ENCODE measurements around the gene CAMK2D. TPM values are rescaled to one million over a fixed set of nuclear protein-coding genes. Genes with fewer than 3 reads are reported as not detected.

CAMK2D gene
- total RNA-seq, 1 experiment from 2014 or later: 9.0 TPM

- H3K4me3 Mint-ChIP-seq: no peak overlapping the region
Observed at GRCh38 chr4:113472864-113473263, 288.7 kb downstream of the CAMK2D start.

More at GRCh38 chr4:113472864-113473263, 288.7 kb downstream of the CAMK2D start:
- no peak overlapping the region for H3K4ac ChIP-seq (ENCODE audit: low read depth, low read length)
- H3K14ac ChIP-seq (ENCODE audit: insufficient read depth, low read length): no peak overlapping the region
- H3K36me3 Mint-ChIP-seq (ENCODE audit: insufficient read depth in 1 of 3, low read depth in 3 of 3): peaks cover 7 to 16% (median 14%) of the 10 kb centered on the region in 3 experiments
- H2BK20ac ChIP-seq (ENCODE audit: low read depth, low read length, poor library complexity, severe bottlenecking): no peak overlapping the region
- H3K27ac Mint-ChIP-seq: no peak overlapping the region
- no peaks in the 10 kb centered on the region; the same call in 1 of the 2 replicates for H3K27me3 Mint-ChIP-seq (ENCODE audit: low read depth)
- H2AFZ ChIP-seq (ENCODE audit: low read length): no peak overlapping the region
- H4K5ac ChIP-seq (ENCODE audit: insufficient read length, low read depth, low read length): no peak overlapping the region
- no peak overlapping the region for H3K9ac ChIP-seq (ENCODE audit: extremely low read depth, insufficient read length, low read length)
- no peaks in the 10 kb centered on the region for H4K20me1 ChIP-seq (ENCODE audit: control insufficient read depth, insufficient read depth, insufficient read length)
- peaks cover 24% of the 10 kb centered on the region in 2 experiments for H3K4me1 Mint-ChIP-seq
- no peak for DNase-seq
- H3T11ph ChIP-seq (ENCODE audit: low read length): no peak overlapping the region
- H4K8ac ChIP-seq (replicated peaks; ENCODE audit: insufficient read length, low read depth, low read length): no peak overlapping the region
- no peak overlapping the region for H2BK15ac ChIP-seq (ENCODE audit: low read depth, low read length)
- no peaks in the 10 kb centered on the region for H3K23me2 ChIP-seq (ENCODE audit: insufficient read length, low read depth, low read length, poor library complexity, severe bottlenecking)
- no peak overlapping the region for H4K91ac ChIP-seq (ENCODE audit: insufficient read length, low read depth, low read length)
- H3K4me1 ChIP-seq (ENCODE audit: insufficient read depth, low read length): peaks cover 3% of the 10 kb centered on the region; the same call in 1 of the 2 replicates
- no peak overlapping the region for H2AK5ac ChIP-seq (ENCODE audit: insufficient read length, low read length)
- no CpG with 5 or more reads among the region's 1 CpG for WGBS (ENCODE audit: extremely low coverage, insufficient read length, low lambda C conversion rate)
- no peak for TF ChIP-seq CTCF (conservative IDR thresholded peaks at IDR 0.05)
- no peak overlapping the region for H3K27ac ChIP-seq (ENCODE audit: insufficient read length, low read depth, low read length)
- no peak overlapping the region for H2BK5ac ChIP-seq (ENCODE audit: insufficient read length, low read length)
- no peak overlapping the region for H3K23ac ChIP-seq (ENCODE audit: insufficient read length, low read depth, low read length)
- H3K56ac ChIP-seq (ENCODE audit: insufficient read length, low read depth, low read length): no peak overlapping the region
- H3K79me2 ChIP-seq (ENCODE audit: insufficient read depth, low read length): no peaks in the 10 kb centered on the region
- H2BK12ac ChIP-seq (ENCODE audit: insufficient read length, low read depth, low read length): no peak overlapping the region
- no peaks in the 10 kb centered on the region for H3K27me3 ChIP-seq (ENCODE audit: insufficient read depth, low read length)
- H3K4me2 ChIP-seq (ENCODE audit: insufficient read depth, insufficient read length, low read length): no peak overlapping the region
- H3K18ac ChIP-seq (ENCODE audit: insufficient read length, low read depth, low read length): no peak overlapping the region
- no peaks in the 10 kb centered on the region for H3K79me1 ChIP-seq (ENCODE audit: insufficient read depth, low read depth, low read length, poor library complexity, severe bottlenecking)
- no peak overlapping the region for H2BK120ac ChIP-seq (ENCODE audit: low read depth, low read length, poor library complexity, severe bottlenecking)
- H3K9me3 ChIP-seq (ENCODE audit: control insufficient read depth, low read depth, low read length): peaks cover 6% of the 10 kb centered on the region
- H3K9me3 Mint-ChIP-seq: peaks cover 8 to 11% of the 10 kb centered on the region in 2 experiments; a peak in 4 of 5 replicates
